K562 (cell line): ENCODE measurements around the gene CARD10. TPM values are rescaled to one million over a fixed set of nuclear protein-coding genes. Genes with fewer than 3 reads are reported as not detected.
A peak's percentile ranks its signal among the peaks of the same experiment; 100 is the strongest.

ENCODE experiments used
- ATAC-seq: fragments of 200-7000 bp; cut with Tn5 transposase; 3 replicates; pipeline ENCODE4 v1.9.1; 2020; ENCODE audit warnings: moderate library complexity
- BruUV-seq: library from RNA; stranded (reverse); fragments of 400-500 nt; replicated peaks from 2 replicates; lab custom pipeline; 2021; lab: Mats Ljungman, UMichigan
- CTCF ChIA-PET: fragments of 300-600 bp; formaldehyde crosslinking; extraction: SDS; loops from one replicate; lab custom pipeline; 2021; ENCODE audit warnings: low intra/inter-chr PET ratio; lab: Yijun Ruan, JAX
- POLR2A ChIA-PET: fragments of 300-600, 350-650 bp; sonication (Branson Sonifier 250); formaldehyde crosslinking; extraction: SDS; loops from one replicate; lab custom pipeline; 2021; ENCODE audit warnings: antibody characterized with exemption, inconsistent platforms; lab: Yijun Ruan, JAX
- DNase-seq, 4 experiments: peaks; one replicate each; pipeline versions ENCODE4 v3.0.0 to v3.0.0-alpha.2; 2011 to 2018; ENCODE audit warnings: low spot score in 3 of 4, mixed read lengths in 3 of 4; ENCODE audit errors: extremely low read depth in 1 of 4
- FAIRE-seq: peaks from 2 replicates; lab custom pipeline; 2011; peaks lifted over from hg19 to GRCh38; lab: Jason Lieb, UNC
- H2AFZ ChIP-seq: 2 replicates; pipeline ENCODE4 v1.6.0; 2011; ENCODE audit warnings: low read depth, low read length, control low read depth, inconsistent platforms
- H3K27ac ChIP-seq: fragments of 200-600 bp; 3 replicates; pipeline ENCODE4 v1.8.0; 2011; ENCODE audit warnings: low read depth, mild to moderate bottlenecking, control low read depth, inconsistent platforms, low read length, moderate library complexity, mixed read lengths; ENCODE audit errors: extremely low read depth
- H3K27me3 ChIP-seq, 2 experiments: fragments of 300-600 bp in 1 of 2; 2 replicates in 1 of 2; 3 replicates in 1 of 2; pipeline versions ENCODE4 v1.6.0 to v1.8.0; 2011; ENCODE audit warnings: inconsistent platforms in 2 of 2, low read length in 2 of 2, mild to moderate bottlenecking in 1 of 2, mixed read lengths in 1 of 2, moderate library complexity in 1 of 2; ENCODE audit not compliant: control insufficient read depth in 2 of 2, insufficient read depth in 2 of 2
- H3K36me3 ChIP-seq: fragments of 300-600 bp; 3 replicates; pipeline ENCODE4 v1.8.0; 2011; ENCODE audit warnings: mild to moderate bottlenecking, low read length, inconsistent platforms; ENCODE audit not compliant: control insufficient read depth, insufficient read depth
- H3K4me1 ChIP-seq, 2 experiments: fragments of 200-600 bp in 1 of 2; replicated peaks in 1 of 2; 2 replicates in 1 of 2; 3 replicates in 1 of 2; pipeline versions ENCODE4 v1.5.1 to v1.8.0; 2011; ENCODE audit warnings: inconsistent platforms in 2 of 2, low read length in 2 of 2, mild to moderate bottlenecking in 1 of 2, mixed read lengths in 1 of 2, moderate library complexity in 1 of 2; ENCODE audit not compliant: control insufficient read depth in 2 of 2, insufficient read depth in 2 of 2
- H3K4me2 ChIP-seq: 2 replicates; pipeline ENCODE4 v1.6.1; 2011; ENCODE audit warnings: low read length, control low read depth, inconsistent platforms, mixed read lengths; ENCODE audit not compliant: insufficient read depth
- H3K4me3 ChIP-seq: fragments of 200-600 bp; sonication (generic), shearing (Covaris generic); 2 replicates; pipeline ENCODE4 v1.5.1; 2016; ENCODE audit warnings: control low read depth, inconsistent platforms
- H3K79me2 ChIP-seq: fragments of 200-600 bp; 3 replicates; pipeline ENCODE4 v1.8.0; 2011; ENCODE audit warnings: low read length, inconsistent platforms; ENCODE audit not compliant: control insufficient read depth, insufficient read depth
- H3K9ac ChIP-seq, 2 experiments: 2 replicates each; pipeline versions ENCODE4 v1.6.0 to v1.6.1; 2011; ENCODE audit warnings: low read depth in 2 of 2, low read length in 2 of 2, control low read depth in 1 of 2, inconsistent platforms in 1 of 2, mild to moderate bottlenecking in 1 of 2, mixed read lengths in 1 of 2; ENCODE audit not compliant: insufficient read depth in 1 of 2
- H3K9me1 ChIP-seq: one replicate; pipeline ENCODE4 v1.6.0; 2011; ENCODE audit warnings: inconsistent platforms, mild to moderate bottlenecking, low read length, moderate library complexity; ENCODE audit not compliant: control insufficient read depth, insufficient read depth
- H3K9me3 ChIP-seq: replicated peaks from 2 replicates; pipeline ENCODE4 v1.5.1; 2011; ENCODE audit warnings: low read depth, low read length, inconsistent platforms; ENCODE audit not compliant: control insufficient read depth, insufficient read depth
- H4K20me1 ChIP-seq: replicated peaks from 2 replicates; pipeline ENCODE4 v1.6.1; 2011; ENCODE audit warnings: low read length, inconsistent platforms, mixed read lengths; ENCODE audit not compliant: control insufficient read depth, insufficient read depth
- HNRNPK ChIP-seq: fragments of 200-400 bp; formaldehyde crosslinking; IDR thresholded peaks from one replicate; pipeline ENCODE4 v1.6.1; 2018; ENCODE audit warnings: mild to moderate bottlenecking, low read depth, low read length; ENCODE audit not compliant: poor library complexity, severe bottlenecking
- KDM5B ChIP-seq: fragments of 200-600 bp; sonication (generic); IDR thresholded peaks from 2 replicates; pipeline ENCODE4 v1.6.1; 2012; ENCODE audit warnings: low read depth, mild to moderate bottlenecking, moderate library complexity, low read length, control low read depth, inconsistent platforms; ENCODE audit not compliant: insufficient replicate concordance
- MCM3 ChIP-seq: fragments of 450-650 bp; IDR thresholded peaks from 2 replicates; pipeline ENCODE4 v1.6.1; 2016
- MEIS2 ChIP-seq: fragments of 450-650 bp; IDR thresholded peaks from 2 replicates; pipeline ENCODE4 v1.6.1; 2014; ENCODE audit warnings: mild to moderate bottlenecking; ENCODE audit not compliant: partially characterized antibody
- MIER1 ChIP-seq: fragments of 450-650 bp; IDR thresholded peaks from 2 replicates; pipeline ENCODE4 v1.6.1; 2016; ENCODE audit warnings: antibody characterized with exemption, mild to moderate bottlenecking, low read depth
- MYNN ChIP-seq, 2 experiments: sonication (generic); formaldehyde crosslinking in 1 of 2; IDR thresholded peaks; 2 replicates each; pipeline versions ENCODE4 v1.5.0 to v1.6.1; 2016 to 2020; ENCODE audit warnings: antibody characterized with exemption in 1 of 2, missing genetic modification reagents in 1 of 2
- NCOA4 ChIP-seq: fragments of 450-650 bp; IDR thresholded peaks from 2 replicates; pipeline ENCODE4 v1.6.1; 2018; ENCODE audit warnings: mild to moderate bottlenecking; ENCODE audit not compliant: partially characterized antibody
- NR2F6 ChIP-seq: fragments of 450-650 bp; formaldehyde crosslinking; IDR thresholded peaks from 2 replicates; pipeline ENCODE4 v1.4.0; 2020; ENCODE audit warnings: mild to moderate bottlenecking
- NUFIP1 ChIP-seq: fragments of 450-650 bp; IDR thresholded peaks from 2 replicates; pipeline ENCODE4 v1.6.1; 2018; ENCODE audit not compliant: partially characterized antibody
- POLR3A ChIP-seq: IDR thresholded peaks from 2 replicates; pipeline ENCODE4 v1.6.1; 2011; ENCODE audit warnings: borderline replicate concordance, mild to moderate bottlenecking, moderate library complexity; ENCODE audit not compliant: insufficient read length, insufficient read depth; ENCODE audit errors: extremely low read depth
- PYGO2 ChIP-seq: fragments of 450-650 bp; IDR thresholded peaks from 2 replicates; pipeline ENCODE4 v1.6.1; 2016; ENCODE audit warnings: mild to moderate bottlenecking, missing genetic modification characterization, moderate library complexity, missing compliant biosample characterization
- SRSF7 ChIP-seq: fragments of 200-400 bp; formaldehyde crosslinking; optimal IDR thresholded peaks from 2 replicates; pipeline ENCODE3; 2017; ENCODE audit warnings: mild to moderate bottlenecking, low read depth, low read length
- ZBTB8A ChIP-seq: fragments of 450-650 bp; IDR thresholded peaks from 2 replicates; pipeline ENCODE4 v1.6.1; 2018; ENCODE audit warnings: mild to moderate bottlenecking, moderate library complexity; ENCODE audit not compliant: partially characterized antibody
- ZC3H8 ChIP-seq: fragments of 450-650 bp; IDR thresholded peaks from 2 replicates; pipeline ENCODE4 v1.6.1; 2017
- ZKSCAN8 ChIP-seq: fragments of 200-800 bp; sonication (Bioruptor generic); IDR thresholded peaks from 2 replicates; pipeline ENCODE4 v1.6.1; 2016; ENCODE audit warnings: missing genetic modification characterization, missing compliant biosample characterization
- WGBS: fragments of 100-300 bp; shearing (Covaris generic); methylation state at CpG from one replicate; pipeline ENCODE4 v1.1.6; 2016; ENCODE audit warnings: low coverage, mixed read lengths; ENCODE audit not compliant: insufficient coverage; ENCODE audit errors: missing lambda C conversion rate; 5-methylcytosine and 5-hydroxymethylcytosine counted together
- in situ Hi-C: fragments of 300-500 bp; cut with MboI; formaldehyde crosslinking; loops from 4 replicates; pipeline ENCODE4 v1.15.0; 2018; ENCODE audit warnings: inconsistent platforms, mixed read lengths
- intact Hi-C: fragments of 100-400 bp; cut with micrococcal nuclease; formaldehyde crosslinking; loops from 2 replicates; pipeline ENCODE4 v1.14.2; 2022
- polyA plus RNA-seq, 8 experiments: library from polyadenylated mRNA; depleted of rRNA in 4 of 8; stranded (reverse) in 5 of 8; unstranded in 3 of 8; fragments of >200 nt; fragmentation: Nextera tagmentation in 2 of 8; fragmentation: Illumina TruSeq in 1 of 8; extraction: Ambion mirVana in 2 of 8; extraction: Trizol in 1 of 8; gene quantifications; 2 replicates each; pipeline versions ENCODE4 v1.2.1 to v1.2.3, GENCODE V29; 2011 to 2014; ENCODE audit warnings: inconsistent platforms in 1 of 8, missing spikeins in 1 of 8
- total RNA-seq, 7 experiments: library from RNA; depleted of rRNA in 6 of 7; stranded (reverse); fragments of >200 nt in 6 of 7; fragmentation: Illumina TruSeq in 2 of 7; extraction: Trizol in 2 of 7; gene quantifications; 2 replicates each; pipeline versions ENCODE4 v1.2.1 to v1.2.3, GENCODE V29; 2011 to 2021; ENCODE audit warnings: low replicate concordance in 1 of 7
- TF ChIP-seq, protein P1 (sequence below): fragments of 250-450 bp; sonication (Bioruptor Pico); IDR thresholded peaks from 2 replicates; pipeline ENCODE4 v1.8.0; 2022; ENCODE audit warnings: moderate library complexity, mild to moderate bottlenecking, inconsistent platforms
- TF ChIP-seq, protein P2 (sequence below): IDR thresholded peaks from 3 replicates; pipeline ENCODE4 v1.6.1; 2011; ENCODE audit warnings: borderline replicate concordance, mild to moderate bottlenecking; ENCODE audit not compliant: insufficient read length, insufficient read depth
- TF ChIP-seq, protein P3 (sequence below), 2 experiments: fragments of 450-650 bp in 1 of 2; sonication (generic) in 1 of 2; formaldehyde crosslinking in 1 of 2; IDR thresholded peaks in 1 of 2; conservative IDR thresholded peaks in 1 of 2; 2 replicates each; pipeline versions ENCODE4 v1.6.1 to v1.8.1; 2016 to 2023; ENCODE audit warnings: mild to moderate bottlenecking in 2 of 2, moderate library complexity in 2 of 2, inconsistent platforms in 1 of 2, missing genetic modification reagents in 1 of 2
- TF ChIP-seq, protein P4 (sequence below): sonication (generic); formaldehyde crosslinking; IDR thresholded peaks from 2 replicates; pipeline ENCODE4 v1.9.0; 2022; ENCODE audit warnings: mild to moderate bottlenecking, missing genetic modification reagents

The CARD10 gene
- total and polyA plus RNA-seq, 9 of the 15 experiments (the other 6 are each of a cell fraction or from before 2014, with no cell fraction given) = 0.13 to 5.8 (median 1.6) TPM

DNA sequence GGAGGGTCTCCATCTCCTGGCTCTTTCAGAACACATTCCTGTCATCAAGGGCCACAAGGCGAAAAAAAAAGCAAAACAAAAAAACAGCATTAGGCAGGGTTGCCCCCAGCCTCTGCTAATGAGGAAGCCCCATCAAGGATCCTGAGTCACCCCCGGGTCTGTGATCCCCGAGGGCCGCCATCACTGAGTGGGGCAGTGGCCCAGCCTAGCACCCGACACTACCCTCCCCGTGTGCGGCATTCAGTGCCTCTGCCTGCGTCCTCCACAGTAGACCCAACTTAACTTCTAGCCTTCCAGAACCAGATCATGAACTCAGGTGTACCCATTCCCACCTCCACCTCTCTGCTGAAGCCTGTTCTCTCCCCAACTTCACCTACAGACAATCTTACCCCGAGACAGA, 34.5 kb upstream of the CARD10 start:
- Histone ChIP-seq H3K9me1 (no peaks in the 10 kb centered on the region), H2AFZ (no peak overlapping the region)
- CTCF ChIA-PET = no interaction called here
- TF ChIP-seq NUFIP1 = no peak
- TF ChIP-seq, protein P1, sequence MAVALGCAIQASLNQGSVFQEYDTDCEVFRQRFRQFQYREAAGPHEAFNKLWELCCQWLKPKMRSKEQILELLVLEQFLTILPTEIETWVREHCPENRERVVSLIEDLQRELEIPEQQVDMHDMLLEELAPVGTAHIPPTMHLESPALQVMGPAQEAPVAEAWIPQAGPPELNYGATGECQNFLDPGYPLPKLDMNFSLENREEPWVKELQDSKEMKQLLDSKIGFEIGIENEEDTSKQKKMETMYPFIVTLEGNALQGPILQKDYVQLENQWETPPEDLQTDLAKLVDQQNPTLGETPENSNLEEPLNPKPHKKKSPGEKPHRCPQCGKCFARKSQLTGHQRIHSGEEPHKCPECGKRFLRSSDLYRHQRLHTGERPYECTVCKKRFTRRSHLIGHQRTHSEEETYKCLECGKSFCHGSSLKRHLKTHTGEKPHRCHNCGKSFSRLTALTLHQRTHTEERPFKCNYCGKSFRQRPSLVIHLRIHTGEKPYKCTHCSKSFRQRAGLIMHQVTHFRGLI = no peak
- TF ChIP-seq MYNN (IDR thresholded peaks at IDR 0.05) = no peak
- no peak for TF ChIP-seq MYNN (CRISPR knock-in tag; IDR thresholded peaks at IDR 0.05)
- TF ChIP-seq KDM5B = no peak
- no peak for TF ChIP-seq ZC3H8
- no peak for TF ChIP-seq ZKSCAN8
- no peak for TF ChIP-seq HNRNPK
- no peak for TF ChIP-seq POLR3A
- TF ChIP-seq, protein P2, sequence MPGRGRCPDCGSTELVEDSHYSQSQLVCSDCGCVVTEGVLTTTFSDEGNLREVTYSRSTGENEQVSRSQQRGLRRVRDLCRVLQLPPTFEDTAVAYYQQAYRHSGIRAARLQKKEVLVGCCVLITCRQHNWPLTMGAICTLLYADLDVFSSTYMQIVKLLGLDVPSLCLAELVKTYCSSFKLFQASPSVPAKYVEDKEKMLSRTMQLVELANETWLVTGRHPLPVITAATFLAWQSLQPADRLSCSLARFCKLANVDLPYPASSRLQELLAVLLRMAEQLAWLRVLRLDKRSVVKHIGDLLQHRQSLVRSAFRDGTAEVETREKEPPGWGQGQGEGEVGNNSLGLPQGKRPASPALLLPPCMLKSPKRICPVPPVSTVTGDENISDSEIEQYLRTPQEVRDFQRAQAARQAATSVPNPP = no peak
- TF ChIP-seq MIER1 = no peak
- no peak for TF ChIP-seq NCOA4
- TF ChIP-seq, protein P3, sequence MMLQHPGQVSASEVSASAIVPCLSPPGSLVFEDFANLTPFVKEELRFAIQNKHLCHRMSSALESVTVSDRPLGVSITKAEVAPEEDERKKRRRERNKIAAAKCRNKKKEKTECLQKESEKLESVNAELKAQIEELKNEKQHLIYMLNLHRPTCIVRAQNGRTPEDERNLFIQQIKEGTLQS (IDR thresholded peaks at IDR 0.05) = no peak
- TF ChIP-seq, protein P3 (CRISPR knock-in tag; conservative IDR thresholded peaks at IDR 0.05) = no peak
- no peak for TF ChIP-seq MCM3
- TF ChIP-seq SRSF7 = no peak
- TF ChIP-seq, protein P4, sequence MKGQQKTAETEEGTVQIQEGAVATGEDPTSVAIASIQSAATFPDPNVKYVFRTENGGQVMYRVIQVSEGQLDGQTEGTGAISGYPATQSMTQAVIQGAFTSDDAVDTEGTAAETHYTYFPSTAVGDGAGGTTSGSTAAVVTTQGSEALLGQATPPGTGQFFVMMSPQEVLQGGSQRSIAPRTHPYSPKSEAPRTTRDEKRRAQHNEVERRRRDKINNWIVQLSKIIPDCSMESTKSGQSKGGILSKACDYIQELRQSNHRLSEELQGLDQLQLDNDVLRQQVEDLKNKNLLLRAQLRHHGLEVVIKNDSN (CRISPR knock-in tag) = no peak
- TF ChIP-seq MEIS2 = no peak
- no peak for TF ChIP-seq ZBTB8A
- no peak for TF ChIP-seq NR2F6 (CRISPR knock-in tag)
- no peak for TF ChIP-seq PYGO2 (tag)
- TF ChIP-seq, all 486 proteins: peak for 0
- intact Hi-C loops (no loop called here), in situ Hi-C loops (no loop called here)
- 0 out of 4 replicates have a peak overlapping the region, but pooled peaks of 1 of the 2 experiments have one; percentile 54 for H3K9ac ChIP-seq
- FAIRE-seq (no peak), DNase-seq (no peak), ATAC-seq (no peak)
- H3K4me1 ChIP-seq = peaks cover 26 to 37% of the 10 kb centered on the region in 2 experiments
- H3K4me3 ChIP-seq = no peak overlapping the region
- POLR2A ChIA-PET = interaction anchor here (1.7 kb wide), 2 partner anchors 8 to 13 kb away, joined by 9 to 11 read pairs; no protein-coding TSS in a partner anchor
- no peaks in the 10 kb centered on the region; the same call in 2 of the 3 replicates for H3K79me2 ChIP-seq
- H3K27ac ChIP-seq = no peak overlapping the region
- no peaks in the 10 kb centered on the region for H3K36me3 ChIP-seq
- H4K20me1 ChIP-seq = no peaks in the 10 kb centered on the region
- WGBS = 70% methylated on average over 9 of the region's 9 CpGs
- H3K4me2 ChIP-seq = no peak overlapping the region
- no peaks in the 10 kb centered on the region for H3K9me3 ChIP-seq
- no TSS peak for BruUV-seq
- no peaks in the 10 kb centered on the region for H3K27me3 ChIP-seq
